NCI-H82 treated with DMSO at 0.1 percent for 48 hours (cell line): ENCODE data around the gene FRMD1.

Experiments
- DNase-seq: peaks from one replicate; lab custom pipeline; 2025; ENCODE audit not compliant: unreplicated experiment; lab: John Stamatoyannopoulos, UW

Gene FRMD1

DNA sequence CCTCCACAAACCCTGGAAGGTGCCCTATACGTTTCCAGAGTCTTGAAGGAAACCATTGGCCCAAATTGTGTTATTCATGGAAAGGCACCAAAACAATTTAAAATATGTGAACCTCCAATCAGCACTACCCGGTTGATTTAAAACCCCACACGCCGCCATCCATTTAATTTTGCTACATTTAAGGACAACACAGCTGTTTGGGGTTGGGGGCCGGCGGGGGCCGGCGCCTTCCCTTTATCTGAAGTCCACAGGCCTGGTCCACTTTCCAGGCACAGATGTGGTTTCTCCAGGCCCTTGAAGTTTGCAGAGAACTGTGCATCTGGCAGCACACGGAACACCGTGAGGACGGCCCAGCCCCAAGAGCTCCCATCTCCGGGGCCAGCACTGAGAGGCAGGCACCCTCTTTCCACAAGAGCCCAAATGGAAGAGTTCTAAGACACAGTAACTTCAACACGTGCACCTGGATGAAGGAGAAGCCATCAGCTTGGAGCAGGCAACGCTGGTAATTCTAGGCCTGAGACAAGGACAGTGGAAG is 16.8 kb upstream of the FRMD1 start:
- no peak for DNase-seq

DNA sequence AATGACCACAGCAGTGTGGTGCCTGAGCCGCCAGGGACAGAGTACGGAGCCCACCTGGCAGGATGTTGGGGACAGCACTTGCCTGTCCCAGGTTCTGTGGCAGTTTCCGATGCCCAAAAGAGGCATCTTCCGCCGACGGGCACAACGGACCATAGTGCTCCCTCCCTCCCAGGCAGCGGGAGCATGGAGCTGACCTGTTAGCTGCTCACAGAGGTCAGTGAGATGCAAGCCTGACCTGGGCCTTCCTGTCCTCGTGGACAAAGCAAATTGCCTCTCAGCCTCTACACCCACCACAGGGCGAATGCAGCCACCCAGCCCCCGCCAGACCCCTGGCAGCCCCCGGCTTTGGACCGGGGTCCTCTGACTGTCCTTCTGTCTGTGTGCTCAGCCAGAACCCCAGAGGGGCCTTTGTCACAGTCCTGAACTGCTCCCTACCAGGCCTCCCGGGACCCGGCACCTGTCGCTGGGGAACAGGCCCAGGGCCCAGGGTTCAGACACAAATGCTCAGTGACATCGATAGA is 16.2 kb upstream of the FRMD1 start:
- no peak for DNase-seq

DNA sequence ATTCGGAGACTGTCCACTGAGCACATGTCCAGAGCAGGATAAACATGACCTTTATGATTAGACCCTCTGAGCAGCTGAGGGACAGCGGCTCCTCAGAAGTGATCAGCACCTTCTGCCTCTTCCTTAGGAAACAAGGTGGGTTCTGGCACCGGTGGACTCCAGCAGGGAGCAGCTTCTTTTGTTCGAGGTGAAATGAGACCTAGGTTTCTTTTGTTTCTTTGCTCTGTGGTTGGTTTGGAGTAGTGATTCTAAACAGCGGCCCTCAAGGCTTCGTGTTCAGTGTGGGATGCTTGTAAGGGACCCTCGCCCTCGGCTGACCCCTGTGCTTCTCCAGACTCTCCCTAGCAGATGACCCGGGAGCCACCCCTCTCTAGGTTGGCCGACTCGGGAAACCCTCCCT is 14.6 kb upstream of the FRMD1 start:
- no peak for DNase-seq

DNA sequence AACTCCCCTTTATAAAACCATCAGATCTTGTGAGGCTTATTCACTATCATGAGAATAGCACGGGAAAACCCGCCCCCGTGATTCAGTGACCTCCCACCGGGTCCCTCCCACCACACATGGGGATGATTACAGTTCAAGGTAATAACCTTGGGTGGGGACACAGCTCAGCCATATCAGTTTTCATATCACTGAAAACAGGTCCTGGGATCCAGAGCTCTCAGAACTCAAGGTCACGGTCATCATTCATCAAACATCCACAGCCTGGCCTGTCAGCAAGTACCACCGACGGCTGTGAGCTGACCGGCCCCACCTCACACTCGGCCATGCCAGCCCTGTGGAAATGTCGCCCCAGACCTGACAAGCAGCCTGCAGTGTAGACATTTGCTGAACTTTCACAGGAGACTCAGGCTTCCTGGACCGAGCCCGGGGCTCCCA is 14.1 kb upstream of the FRMD1 start:
- DNase-seq: no peak

DNA sequence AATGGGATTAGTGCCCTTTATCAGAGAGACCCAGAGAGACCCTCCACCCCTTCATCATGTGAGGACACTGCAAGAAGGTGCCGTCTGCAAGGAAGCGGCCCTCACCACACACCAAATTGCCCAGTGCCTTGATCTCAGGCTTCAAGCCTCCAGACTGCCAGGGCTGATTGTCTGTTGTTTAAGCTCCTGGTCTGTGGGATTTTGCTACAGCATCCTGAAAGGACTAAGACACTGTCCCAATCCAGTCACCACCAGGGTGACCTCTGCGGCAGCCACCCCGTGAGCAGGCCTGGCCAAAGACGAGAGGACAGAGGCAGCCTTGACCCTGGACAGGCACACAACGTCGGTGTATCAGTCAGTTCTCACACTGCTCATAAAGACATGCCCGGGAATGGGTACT is 13.5 kb upstream of the FRMD1 start:
- no peak for DNase-seq

DNA sequence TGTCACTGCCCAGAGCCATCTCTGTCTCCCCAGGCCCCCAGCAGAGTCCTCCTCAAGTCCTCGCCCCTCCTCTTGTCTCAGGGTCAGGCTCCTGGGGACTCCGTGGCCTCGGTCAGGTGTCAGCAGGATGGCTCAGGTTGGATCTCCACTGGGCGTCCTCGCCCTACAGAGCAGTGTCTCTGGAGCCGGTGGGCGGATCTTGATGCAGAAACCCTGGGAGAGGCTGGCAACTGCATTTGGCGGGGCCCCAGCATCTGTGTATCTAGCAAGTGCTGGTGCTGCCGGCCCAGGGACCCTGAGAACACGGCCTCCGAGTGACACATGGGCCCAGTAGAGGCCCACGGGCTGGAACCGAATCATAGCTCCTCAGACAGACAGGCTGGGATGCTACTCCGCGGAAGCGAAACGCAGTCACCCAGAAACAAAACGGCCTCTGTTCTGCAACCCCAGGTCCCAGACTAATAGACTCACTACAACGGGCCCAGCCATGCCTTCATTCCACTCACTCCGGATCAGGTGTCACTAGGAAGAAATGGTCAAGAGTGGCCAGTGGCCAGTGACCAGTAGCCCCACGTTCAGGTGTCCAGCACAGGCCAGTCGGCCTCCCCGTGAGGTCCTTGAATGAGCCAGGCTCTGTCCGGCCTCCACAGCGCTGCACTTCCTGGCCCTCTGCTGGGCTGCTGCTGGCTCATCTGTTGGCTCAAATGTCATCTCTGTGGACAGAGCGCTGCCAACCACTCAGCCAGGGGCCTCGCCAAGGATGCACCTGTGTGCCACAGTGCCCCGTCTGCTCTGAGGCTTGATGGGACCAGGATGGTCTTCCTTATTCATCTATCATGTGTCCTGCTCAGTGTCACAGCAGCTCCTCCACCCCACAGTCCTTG is 12.6 kb upstream of the FRMD1 start:
- DNase-seq: no peak

DNA sequence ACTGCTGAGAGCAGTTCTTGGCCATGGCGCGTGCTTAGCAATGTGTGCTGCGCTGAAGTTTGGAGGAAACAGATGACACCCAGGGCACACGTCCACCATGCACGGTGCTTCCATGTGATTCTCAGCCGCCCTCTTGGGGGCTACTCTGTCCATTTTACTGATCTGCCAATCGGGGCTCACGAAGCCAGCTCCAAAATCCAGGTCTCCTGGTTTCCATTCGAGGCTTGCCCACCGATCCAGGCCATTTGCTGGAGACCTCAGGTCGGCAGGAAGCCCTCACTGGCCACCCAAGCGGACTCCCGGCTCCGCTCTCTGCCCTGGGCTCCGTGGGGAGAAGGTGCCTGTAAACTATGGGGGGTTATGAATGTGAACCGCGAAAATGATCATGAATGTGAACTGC is 11.7 kb upstream of the FRMD1 start:
- DNase-seq: no peak

DNA sequence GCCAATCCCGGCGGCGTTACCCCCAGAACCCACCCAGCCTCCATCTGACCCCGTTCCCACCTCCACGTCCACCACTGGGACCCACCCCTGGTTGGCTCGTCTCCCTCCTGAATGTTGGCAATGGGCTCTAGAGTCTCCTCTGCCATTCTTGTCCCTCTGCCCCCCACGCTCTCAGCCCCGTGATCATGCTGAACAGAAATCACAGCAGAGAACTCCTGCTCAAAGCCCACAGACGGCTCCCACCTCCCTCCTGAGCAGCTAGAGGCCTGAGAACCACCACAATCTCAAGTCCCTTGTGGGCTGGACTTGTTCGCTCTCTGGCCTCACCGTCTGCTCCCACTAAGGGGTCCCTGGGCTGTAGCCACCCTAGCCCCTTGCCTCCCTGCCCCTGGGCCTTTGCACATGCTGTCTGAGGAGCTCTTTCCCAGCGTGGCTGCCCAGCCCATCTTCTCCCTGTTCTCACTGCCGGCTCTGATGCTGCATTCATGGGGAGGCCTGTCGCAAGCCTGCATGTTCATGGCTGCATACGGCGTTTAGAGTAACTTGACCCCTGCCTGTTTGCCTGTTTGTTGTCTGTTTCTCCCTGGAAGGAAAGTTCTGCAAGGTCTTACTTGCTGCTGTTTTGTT is 11.2 kb upstream of the FRMD1 start:
- DNase-seq: no peak

DNA sequence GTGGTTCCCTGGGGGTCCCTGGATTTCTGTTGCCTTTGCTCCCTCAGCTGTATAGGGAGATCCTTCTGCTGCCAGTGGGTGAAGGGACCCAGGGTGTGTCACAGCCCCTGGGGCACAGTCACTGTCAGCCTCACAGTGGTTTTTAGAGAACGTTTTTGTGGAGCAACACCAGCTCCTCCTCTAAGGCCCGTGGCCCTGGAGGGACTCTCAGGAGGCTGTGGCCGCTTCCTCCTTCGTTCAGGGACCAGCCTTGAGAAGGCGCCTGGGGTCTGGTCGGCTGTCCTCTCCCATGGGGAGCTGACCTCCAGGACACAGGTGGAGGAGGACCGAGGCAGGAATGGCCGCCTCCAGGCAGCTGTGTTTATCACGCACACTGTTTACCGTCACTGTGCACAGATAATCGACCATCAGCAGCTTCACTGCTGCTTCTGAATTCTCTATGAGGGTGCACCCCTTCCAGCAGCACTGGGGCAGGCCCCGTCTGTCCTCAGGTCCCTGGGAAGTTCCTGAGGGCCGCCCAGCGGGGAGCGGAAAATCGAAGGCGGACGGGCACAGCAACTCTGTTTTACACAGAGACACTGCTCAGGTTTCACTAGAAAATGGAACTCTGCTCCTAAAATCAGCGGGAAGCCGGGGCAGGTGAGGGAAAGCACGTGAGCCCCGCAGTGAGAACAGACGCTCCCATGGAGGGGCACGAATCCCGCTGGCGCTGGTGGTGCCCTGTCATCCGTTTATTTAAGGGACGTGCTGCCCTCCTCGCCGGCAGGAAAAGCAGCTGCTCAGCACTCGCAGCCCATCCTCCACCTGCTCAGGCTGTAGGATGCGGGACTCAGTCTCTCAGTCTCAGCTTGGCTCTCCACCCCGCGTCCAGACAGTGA is 10.4 kb upstream of the FRMD1 start:
- no peak for DNase-seq

DNA sequence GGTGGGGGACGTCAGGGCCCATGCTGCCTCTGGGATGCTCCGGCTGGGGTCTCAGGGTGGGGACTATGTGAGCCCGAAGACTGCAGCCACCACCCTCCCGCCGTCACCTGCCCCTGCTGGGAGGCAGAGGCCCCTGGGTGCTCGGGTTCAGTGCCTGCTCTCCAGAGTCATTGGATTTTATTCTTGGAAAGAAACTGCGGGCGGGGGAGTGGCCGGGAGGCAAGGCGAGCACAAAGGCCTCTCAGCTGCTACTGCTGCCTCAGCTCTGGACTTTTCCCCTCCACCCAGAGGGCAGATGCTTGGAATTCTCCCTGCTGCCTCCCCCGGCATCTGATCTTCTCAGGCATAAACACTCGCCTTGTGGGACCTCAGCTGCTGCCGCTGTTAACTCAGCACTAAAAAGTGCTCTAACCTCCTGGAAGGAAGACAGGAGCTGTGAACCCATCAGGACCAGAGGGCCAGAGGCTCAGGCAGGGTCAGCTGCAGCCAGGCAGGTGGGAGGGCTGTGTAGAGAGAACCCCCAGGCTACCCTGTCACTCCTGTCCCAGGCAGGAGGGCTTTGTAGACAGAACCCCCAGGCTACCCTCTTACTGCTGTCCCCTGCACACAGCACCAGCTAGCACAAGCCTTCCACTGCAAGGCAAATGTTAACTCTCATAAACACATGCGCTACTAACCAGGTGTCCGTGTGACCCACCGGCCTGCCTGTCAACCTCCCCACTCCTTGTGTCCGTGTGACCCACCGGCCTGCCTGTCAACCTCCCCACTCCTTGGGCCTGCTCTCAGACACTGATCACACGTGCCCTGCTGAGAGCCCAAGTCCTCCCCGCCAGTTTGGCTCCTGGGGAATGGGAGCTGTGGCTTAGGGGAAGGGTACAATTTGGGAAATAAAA is 9.4 kb upstream of the FRMD1 start:
- DNase-seq: no peak

DNA sequence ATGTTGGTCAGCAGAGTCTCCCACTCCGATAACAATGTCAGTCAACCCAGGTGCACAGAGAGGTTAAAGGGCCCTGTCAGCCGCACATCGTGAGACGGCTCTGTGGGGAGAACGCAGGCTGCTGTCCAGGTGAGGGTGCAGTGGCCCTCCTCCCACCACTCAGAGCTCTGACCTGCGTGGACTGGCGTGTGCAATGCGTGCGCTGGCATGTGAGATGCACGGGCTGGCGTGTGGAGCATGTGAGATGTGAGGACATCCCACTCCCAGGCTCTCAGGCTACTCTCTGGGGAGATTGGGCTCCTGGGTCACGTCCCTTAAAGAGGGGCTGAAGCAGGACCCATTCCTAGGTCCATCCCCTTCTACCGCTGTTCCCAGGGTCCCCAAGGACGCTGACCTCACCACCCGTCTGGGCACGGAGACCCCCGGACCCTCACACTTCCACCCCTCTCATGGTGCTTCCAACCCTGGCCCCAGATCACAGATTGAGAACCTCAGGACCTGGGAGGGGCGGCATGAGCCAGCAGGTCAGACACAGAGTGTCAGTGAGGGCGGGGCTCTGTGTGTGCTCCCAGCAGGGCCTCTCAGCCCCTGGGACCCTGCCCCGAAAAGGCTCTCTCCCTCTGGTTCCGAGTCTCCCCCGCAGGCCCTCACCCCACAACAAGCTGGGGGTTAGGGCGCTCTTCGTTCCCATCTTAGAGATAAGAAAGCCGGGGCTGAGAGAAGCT is 8.6 kb upstream of the FRMD1 start:
- no peak for DNase-seq

DNA sequence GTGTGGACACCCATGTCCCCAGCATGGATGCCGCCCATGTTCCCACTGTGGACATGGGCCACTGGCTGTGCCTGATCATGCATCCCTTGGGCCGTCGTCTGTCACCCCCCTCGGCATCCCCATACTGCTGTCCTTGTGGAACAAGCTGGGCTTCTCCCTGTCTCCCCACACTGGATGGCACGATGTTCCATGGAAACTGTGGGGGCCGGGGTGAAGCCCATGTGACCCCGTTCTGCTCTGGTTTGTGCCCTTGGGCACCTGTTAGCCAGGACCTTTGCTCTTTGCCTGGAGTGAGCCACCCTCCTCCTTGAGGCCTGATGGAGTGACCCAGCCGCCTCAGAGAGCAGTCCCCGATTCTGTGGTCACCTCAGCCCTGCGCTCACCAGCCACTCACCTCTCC is 7.6 kb upstream of the FRMD1 start:
- DNase-seq: no peak

DNA sequence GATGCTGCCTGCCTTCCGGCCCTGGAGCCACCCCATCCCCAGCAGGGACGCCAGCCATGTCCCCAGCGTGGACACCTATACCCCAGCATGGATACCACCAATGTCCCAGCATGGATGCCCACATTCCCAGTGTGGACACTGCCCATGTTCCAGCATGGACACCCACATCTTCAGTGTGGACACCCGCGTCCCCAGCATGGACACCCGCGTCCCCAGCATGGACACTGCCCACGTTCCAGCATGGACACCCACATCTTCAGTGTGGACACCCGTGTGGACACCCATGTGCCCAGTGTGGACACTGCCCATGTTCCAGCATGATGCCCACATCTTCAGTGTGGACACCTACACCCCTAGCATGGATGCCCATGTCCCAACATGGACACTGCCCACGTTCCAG is 7.1 kb upstream of the FRMD1 start:
- no peak for DNase-seq

DNA sequence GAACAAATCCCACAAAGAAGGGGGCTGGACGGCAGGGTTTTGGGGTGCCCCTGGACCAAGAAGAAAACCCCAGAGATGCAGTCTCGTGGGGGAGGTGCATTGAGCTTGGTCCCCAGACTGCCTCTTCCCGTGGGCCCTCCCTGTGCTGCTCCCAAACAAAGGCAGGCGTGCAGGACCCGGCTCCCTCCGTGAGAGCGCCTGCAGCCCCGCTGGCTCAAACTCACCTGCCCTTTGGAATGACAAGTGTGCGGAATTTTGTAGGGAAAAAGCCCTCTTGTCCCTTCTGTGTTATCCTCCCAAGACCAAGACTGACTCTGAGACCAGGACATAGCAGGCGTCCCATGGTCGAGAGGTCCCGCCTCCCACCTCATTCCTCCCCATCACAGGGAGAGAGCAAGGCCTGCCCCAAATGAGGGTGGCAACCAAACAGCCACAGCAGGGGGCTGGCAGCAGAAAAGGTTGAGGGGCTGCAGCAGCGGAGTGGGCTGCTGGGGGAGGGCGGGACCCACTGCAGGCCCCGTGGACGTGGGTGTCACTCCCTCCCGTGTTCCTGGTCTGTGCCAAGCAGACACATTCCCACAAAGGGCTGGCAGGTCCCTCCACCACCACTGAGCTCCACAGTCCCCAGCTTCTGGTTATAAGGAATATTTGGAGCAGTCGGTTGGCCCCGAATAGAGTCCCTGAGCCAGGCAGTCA is 5.6 kb upstream of the FRMD1 start:
- DNase-seq: no peak

DNA sequence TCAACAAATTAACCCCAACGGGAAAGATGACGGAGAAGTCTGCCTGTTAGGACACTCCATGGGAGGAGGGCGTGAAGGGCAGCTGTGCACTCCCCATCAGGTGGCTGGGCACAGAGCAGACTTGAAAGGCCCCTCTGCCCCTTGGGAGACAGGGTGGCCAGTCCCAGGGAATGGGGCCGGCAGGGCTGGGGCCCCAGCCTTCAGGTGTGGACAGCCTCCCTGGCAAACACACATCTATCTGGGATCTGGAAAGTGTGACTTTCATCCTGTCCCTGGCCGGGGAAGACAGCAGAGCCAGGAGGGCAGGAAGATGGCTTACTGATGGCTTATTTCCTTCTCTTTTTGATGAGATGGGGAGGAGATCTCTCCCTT is 4.5 kb upstream of the FRMD1 start:
- DNase-seq: no peak

DNA sequence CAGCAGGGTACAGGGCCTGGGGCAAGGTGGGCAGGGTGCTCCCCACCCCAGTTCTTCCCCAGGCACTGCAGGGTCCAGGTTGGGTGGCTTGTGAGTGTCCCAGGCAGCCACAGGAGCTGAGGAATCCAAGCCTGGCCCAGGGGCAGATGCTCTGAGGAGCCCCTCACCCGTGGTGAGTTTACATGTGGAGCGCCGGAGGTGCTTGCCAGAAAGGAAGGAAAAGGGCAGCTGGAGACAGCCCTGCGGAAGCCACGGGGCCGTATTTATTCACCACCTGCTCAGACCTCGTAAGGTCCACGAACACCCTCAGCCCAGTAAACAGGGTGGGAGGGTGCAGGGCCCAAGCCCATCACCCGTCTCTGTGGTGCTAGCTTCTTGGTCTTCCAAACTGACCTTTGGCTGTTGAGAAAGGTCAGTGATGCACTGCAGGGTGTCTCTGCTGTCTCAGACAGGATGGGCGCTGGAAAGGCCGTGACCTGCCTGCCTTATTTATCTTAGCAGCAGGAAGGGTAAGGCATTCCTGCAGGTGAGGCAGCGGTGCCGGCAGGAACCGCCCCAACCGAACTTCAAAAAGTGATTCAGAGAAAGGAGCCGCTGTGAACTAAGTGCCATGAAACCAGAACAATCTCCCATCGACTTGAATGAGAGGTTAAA is 4.0 kb upstream of the FRMD1 start:
- no peak for DNase-seq

DNA sequence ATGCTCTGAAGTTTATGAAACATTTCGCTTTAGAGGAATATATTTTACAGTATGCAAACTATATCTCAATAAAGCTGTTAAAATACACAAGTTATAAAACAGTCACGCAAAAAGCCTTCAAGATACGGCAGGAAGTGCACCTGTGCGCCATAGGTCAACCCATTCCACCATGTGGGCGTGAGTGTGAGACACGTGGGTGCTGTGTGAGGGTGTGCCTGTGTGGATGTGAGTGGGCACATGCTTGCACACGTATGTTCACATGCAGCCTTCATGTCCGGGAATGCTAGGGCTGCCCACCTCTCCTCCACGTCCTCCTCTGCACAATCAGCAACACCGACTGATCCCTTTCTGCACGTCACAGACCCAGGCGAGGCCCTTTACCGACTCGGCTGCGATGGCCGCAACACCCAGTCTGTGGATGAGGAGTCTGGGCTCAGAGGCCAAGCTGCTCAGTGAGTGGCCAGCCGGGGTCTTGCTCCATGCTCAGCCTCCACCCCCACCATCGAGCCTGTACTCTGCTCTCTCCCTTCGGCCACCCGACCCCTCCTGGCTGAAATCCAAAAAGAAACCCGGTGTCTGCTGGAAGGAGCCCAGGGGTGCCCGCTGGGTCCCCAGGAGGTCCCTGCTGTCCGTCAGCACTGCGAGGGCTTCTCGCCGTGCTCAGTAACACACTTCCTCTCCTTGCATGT is 3.0 kb upstream of the FRMD1 start:
- no peak for DNase-seq
